K562 (cell line): ENCODE results near the gene ASGR2. TPM values are rescaled to one million over a fixed set of nuclear protein-coding genes. Genes with fewer than 3 reads are reported as not detected.
A peak's percentile ranks its signal among the peaks of the same experiment; 100 is the strongest.

Source experiments
- ATAC-seq: fragments of 200-7000 bp; cut with Tn5 transposase; 3 replicates; pipeline ENCODE4 v1.9.1; 2020; ENCODE audit warnings: moderate library complexity
- BruUV-seq: library from RNA; stranded (reverse); fragments of 400-500 nt; replicated peaks from 2 replicates; lab custom pipeline; 2021; lab: Mats Ljungman, UMichigan
- CTCF ChIA-PET: fragments of 300-600 bp; formaldehyde crosslinking; extraction: SDS; loops from one replicate; lab custom pipeline; 2021; ENCODE audit warnings: low intra/inter-chr PET ratio; lab: Yijun Ruan, JAX
- POLR2A ChIA-PET: fragments of 300-600, 350-650 bp; sonication (Branson Sonifier 250); formaldehyde crosslinking; extraction: SDS; loops from one replicate; lab custom pipeline; 2021; ENCODE audit warnings: antibody characterized with exemption, inconsistent platforms; lab: Yijun Ruan, JAX
- DNase-seq, 4 experiments: peaks; one replicate each; pipeline versions ENCODE4 v3.0.0 to v3.0.0-alpha.2; 2011 to 2018; ENCODE audit warnings: low spot score in 3 of 4, mixed read lengths in 3 of 4; ENCODE audit errors: extremely low read depth in 1 of 4
- FAIRE-seq: peaks from 2 replicates; lab custom pipeline; 2011; peaks lifted over from hg19 to GRCh38; lab: Jason Lieb, UNC
- H2AFZ ChIP-seq: 2 replicates; pipeline ENCODE4 v1.6.0; 2011; ENCODE audit warnings: low read depth, low read length, control low read depth, inconsistent platforms
- H3K27ac ChIP-seq: fragments of 200-600 bp; 3 replicates; pipeline ENCODE4 v1.8.0; 2011; ENCODE audit warnings: low read depth, mild to moderate bottlenecking, control low read depth, inconsistent platforms, low read length, moderate library complexity, mixed read lengths; ENCODE audit errors: extremely low read depth
- H3K27me3 ChIP-seq, 2 experiments: fragments of 300-600 bp in 1 of 2; 2 replicates in 1 of 2; 3 replicates in 1 of 2; pipeline versions ENCODE4 v1.6.0 to v1.8.0; 2011; ENCODE audit warnings: inconsistent platforms in 2 of 2, low read length in 2 of 2, mild to moderate bottlenecking in 1 of 2, mixed read lengths in 1 of 2, moderate library complexity in 1 of 2; ENCODE audit not compliant: control insufficient read depth in 2 of 2, insufficient read depth in 2 of 2
- H3K36me3 ChIP-seq: fragments of 300-600 bp; 3 replicates; pipeline ENCODE4 v1.8.0; 2011; ENCODE audit warnings: mild to moderate bottlenecking, low read length, inconsistent platforms; ENCODE audit not compliant: control insufficient read depth, insufficient read depth
- H3K4me1 ChIP-seq, 2 experiments: fragments of 200-600 bp in 1 of 2; replicated peaks in 1 of 2; 2 replicates in 1 of 2; 3 replicates in 1 of 2; pipeline versions ENCODE4 v1.5.1 to v1.8.0; 2011; ENCODE audit warnings: inconsistent platforms in 2 of 2, low read length in 2 of 2, mild to moderate bottlenecking in 1 of 2, mixed read lengths in 1 of 2, moderate library complexity in 1 of 2; ENCODE audit not compliant: control insufficient read depth in 2 of 2, insufficient read depth in 2 of 2
- H3K4me2 ChIP-seq: 2 replicates; pipeline ENCODE4 v1.6.1; 2011; ENCODE audit warnings: low read length, control low read depth, inconsistent platforms, mixed read lengths; ENCODE audit not compliant: insufficient read depth
- H3K4me3 ChIP-seq: fragments of 200-600 bp; sonication (generic), shearing (Covaris generic); 2 replicates; pipeline ENCODE4 v1.5.1; 2016; ENCODE audit warnings: control low read depth, inconsistent platforms
- H3K79me2 ChIP-seq: fragments of 200-600 bp; 3 replicates; pipeline ENCODE4 v1.8.0; 2011; ENCODE audit warnings: low read length, inconsistent platforms; ENCODE audit not compliant: control insufficient read depth, insufficient read depth
- H3K9ac ChIP-seq, 2 experiments: 2 replicates each; pipeline versions ENCODE4 v1.6.0 to v1.6.1; 2011; ENCODE audit warnings: low read depth in 2 of 2, low read length in 2 of 2, control low read depth in 1 of 2, inconsistent platforms in 1 of 2, mild to moderate bottlenecking in 1 of 2, mixed read lengths in 1 of 2; ENCODE audit not compliant: insufficient read depth in 1 of 2
- H3K9me1 ChIP-seq: one replicate; pipeline ENCODE4 v1.6.0; 2011; ENCODE audit warnings: inconsistent platforms, mild to moderate bottlenecking, low read length, moderate library complexity; ENCODE audit not compliant: control insufficient read depth, insufficient read depth
- H3K9me3 ChIP-seq: replicated peaks from 2 replicates; pipeline ENCODE4 v1.5.1; 2011; ENCODE audit warnings: low read depth, low read length, inconsistent platforms; ENCODE audit not compliant: control insufficient read depth, insufficient read depth
- H4K20me1 ChIP-seq: replicated peaks from 2 replicates; pipeline ENCODE4 v1.6.1; 2011; ENCODE audit warnings: low read length, inconsistent platforms, mixed read lengths; ENCODE audit not compliant: control insufficient read depth, insufficient read depth
- CBFA2T2 ChIP-seq: fragments of 450-650 bp; conservative IDR thresholded peaks from 2 replicates; pipeline ENCODE4 v1.6.1; 2017; ENCODE audit warnings: mild to moderate bottlenecking
- HDAC1 ChIP-seq, 2 experiments: fragments of 450-650 bp; IDR thresholded peaks; 2 replicates each; pipeline ENCODE4 v1.6.1; 2016 to 2017; ENCODE audit warnings: inconsistent platforms in 1 of 2, mild to moderate bottlenecking in 1 of 2, moderate library complexity in 1 of 2
- XRCC5 ChIP-seq: fragments of 200-400 bp; formaldehyde crosslinking; IDR thresholded peaks from 2 replicates; pipeline ENCODE4 v1.6.1; 2017; ENCODE audit warnings: low read depth, mild to moderate bottlenecking, low read length
- ZNF12 ChIP-seq: sonication (generic); formaldehyde crosslinking; IDR thresholded peaks from 2 replicates; pipeline ENCODE4 v1.4.0; 2020; ENCODE audit warnings: mild to moderate bottlenecking, missing genetic modification reagents
- ZNF121 ChIP-seq: sonication (generic); formaldehyde crosslinking; conservative IDR thresholded peaks from 2 replicates; pipeline ENCODE4 v1.8.0; 2022; ENCODE audit warnings: missing genetic modification reagents
- WGBS: fragments of 100-300 bp; shearing (Covaris generic); methylation state at CpG from one replicate; pipeline ENCODE4 v1.1.6; 2016; ENCODE audit warnings: low coverage, mixed read lengths; ENCODE audit not compliant: insufficient coverage; ENCODE audit errors: missing lambda C conversion rate; 5-methylcytosine and 5-hydroxymethylcytosine counted together
- in situ Hi-C: fragments of 300-500 bp; cut with MboI; formaldehyde crosslinking; loops from 4 replicates; pipeline ENCODE4 v1.15.0; 2018; ENCODE audit warnings: inconsistent platforms, mixed read lengths
- intact Hi-C: fragments of 100-400 bp; cut with micrococcal nuclease; formaldehyde crosslinking; loops from 2 replicates; pipeline ENCODE4 v1.14.2; 2022
- polyA plus RNA-seq, 8 experiments: library from polyadenylated mRNA; depleted of rRNA in 4 of 8; stranded (reverse) in 5 of 8; unstranded in 3 of 8; fragments of >200 nt; fragmentation: Nextera tagmentation in 2 of 8; fragmentation: Illumina TruSeq in 1 of 8; extraction: Ambion mirVana in 2 of 8; extraction: Trizol in 1 of 8; gene quantifications; 2 replicates each; pipeline versions ENCODE4 v1.2.1 to v1.2.3, GENCODE V29; 2011 to 2014; ENCODE audit warnings: inconsistent platforms in 1 of 8, missing spikeins in 1 of 8
- total RNA-seq, 7 experiments: library from RNA; depleted of rRNA in 6 of 7; stranded (reverse); fragments of >200 nt in 6 of 7; fragmentation: Illumina TruSeq in 2 of 7; extraction: Trizol in 2 of 7; gene quantifications; 2 replicates each; pipeline versions ENCODE4 v1.2.1 to v1.2.3, GENCODE V29; 2011 to 2021; ENCODE audit warnings: low replicate concordance in 1 of 7

ASGR2 gene
- total and polyA plus RNA-seq, 9 of the 15 experiments (the other 6 are each of a cell fraction or from before 2014, with no cell fraction given): not detected

- TF ChIP-seq HDAC1 (IDR thresholded peaks at IDR 0.05) (0 out of 4 replicates have a peak, but pooled peaks of 1 of the 2 experiments have one; percentile 47), ZNF12 (CRISPR knock-in tag) (no peak)
Observed at GRCh38 chr17:7113273-7114071, 1.1 kb downstream of the ASGR2 start (continued).

DNA sequence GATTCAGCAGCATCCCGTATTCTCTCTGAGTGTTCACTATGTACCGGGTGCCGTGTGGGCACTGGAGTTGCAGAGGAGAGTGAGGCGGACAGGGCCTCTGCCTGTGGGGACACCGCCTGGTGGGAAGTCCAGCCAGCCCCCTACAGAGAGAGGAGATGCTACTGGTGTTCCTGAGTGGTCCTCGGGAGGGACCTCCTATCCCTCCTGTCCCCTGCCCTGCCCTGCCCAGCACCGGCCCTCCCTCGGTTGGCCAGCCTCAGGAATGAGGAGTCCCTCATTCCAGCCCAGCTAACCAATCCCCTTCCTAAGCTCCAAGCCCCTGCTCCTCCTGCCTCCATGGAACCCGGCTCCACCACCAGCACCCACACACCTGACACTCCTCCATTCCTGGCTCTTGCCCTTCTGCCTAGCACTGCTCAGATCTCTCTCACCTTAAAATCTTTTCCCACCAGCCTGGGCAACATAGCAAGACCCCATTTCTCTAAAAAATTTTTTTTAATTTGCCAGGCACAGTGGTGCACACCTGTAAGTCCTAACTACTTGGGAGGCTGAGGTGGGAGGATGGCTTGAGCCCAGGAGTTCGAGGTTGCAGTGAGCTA, 2.0 kb downstream of the ASGR2 start:
- no peak overlapping the region for H3K9ac ChIP-seq
- ATAC-seq (no peak), FAIRE-seq (no peak), DNase-seq (no peak)
- H4K20me1 ChIP-seq: no peaks in the 10 kb centered on the region
- no peaks in the 10 kb centered on the region for H3K9me3 ChIP-seq
- 12% methylated on average over 8 of the region's 10 CpGs for whole genome bisulfite sequencing
- H3K27ac ChIP-seq: no peak overlapping the region
- no TSS peak for BruUV-seq
- H3K4me3 ChIP-seq: no peak overlapping the region
- H3K79me2 ChIP-seq: no peaks in the 10 kb centered on the region
- TF ChIP-seq CBFA2T2: no peak
- TF ChIP-seq XRCC5: no peak
- TF ChIP-seq ZNF121 (CRISPR knock-in tag): peak; percentile 98
- no peaks in the 10 kb centered on the region for H3K36me3 ChIP-seq
- H3K27me3 ChIP-seq: peaks cover 5 to 40% of the 10 kb centered on the region in 2 experiments; a peak in 4 of 5 replicates
- ChIA-PET CTCF (no interaction called here), POLR2A (interaction anchor here (0.5 kb wide), 1 partner anchor 1504 kb away, joined by 3 read pairs; no protein-coding TSS in a partner anchor)
- no peaks in the 10 kb centered on the region for H3K9me1 ChIP-seq
- H3K4me1 ChIP-seq: no peaks in the 10 kb centered on the region; a peak in 1 of 5 replicates
- intact Hi-C loops (no loop called here), in situ Hi-C loops (no loop called here)
- no peak overlapping the region for H3K4me2 ChIP-seq
- no peak overlapping the region for H2AFZ ChIP-seq
